ENCODE data around the gene CLMN.

- TF ChIP-seq ZNF274 (IDR thresholded peaks at IDR 0.05; ENCODE audit: borderline replicate concordance, extremely low read depth, low read length), result no peak
- TF ChIP-seq CTCF (IDR thresholded peaks at IDR 0.05; ENCODE audit: control extremely low read depth in 1 of 3, insufficient read depth in 1 of 3, low read depth in 1 of 3, low read length in 3 of 3), result no peak
- no peak for TF ChIP-seq POLR2A (IDR thresholded peaks at IDR 0.05; ENCODE audit: control extremely low read depth in 1 of 2, low read depth in 2 of 2, low read length in 2 of 2)
- no peak for TF ChIP-seq TCF12 (IDR thresholded peaks at IDR 0.05; ENCODE audit: low read depth, low read length)
- no peak for TF ChIP-seq RFX5 (IDR thresholded peaks at IDR 0.05; ENCODE audit: borderline replicate concordance, low read depth, low read length)
- no peak for TF ChIP-seq CEBPB (IDR thresholded peaks at IDR 0.05; ENCODE audit: low read depth, low read length)
- no peak for TF ChIP-seq SIN3A (conservative IDR thresholded peaks at IDR 0.05 in 1 of 2, IDR thresholded peaks at IDR 0.05 in 1 of 2; ENCODE audit: low read depth in 1 of 2, low read length in 2 of 2)
Observed at GRCh38 chr14:95248432-95248831, 71.3 kb downstream of the CLMN start.

Data from H1 (cell line).